Glomerular visceral epithelial cell (primary cell): ENCODE measurements around the gene MOSPD2.
A peak's percentile ranks its signal among the peaks of the same experiment; 100 is the strongest.

Experiments used
- DNase-seq: peaks from one replicate; pipeline ENCODE4 v3.0.0-alpha.2; 2016; ENCODE audit errors: extremely low spot score

MOSPD2 gene

DNA sequence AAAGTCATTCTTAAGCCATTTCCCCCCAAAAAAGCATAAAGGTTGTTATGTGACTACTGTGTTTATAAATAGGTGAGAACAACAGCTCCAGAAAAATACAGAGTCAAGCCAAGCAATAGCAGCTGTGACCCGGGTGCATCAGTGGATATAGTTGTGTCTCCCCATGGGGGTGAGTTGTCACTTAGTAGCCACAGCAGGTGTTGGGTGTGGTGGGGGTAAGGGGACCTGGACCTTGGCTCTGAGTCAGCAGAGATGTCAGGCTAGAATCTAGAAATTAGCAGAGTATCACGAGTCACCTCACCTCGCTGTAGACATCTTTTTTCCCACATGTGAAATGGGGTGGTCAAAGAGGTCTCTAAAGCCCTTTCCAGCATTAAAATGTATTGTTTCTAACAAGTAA lies 42.4 kb downstream of the MOSPD2 start:
- peak; percentile 13 for DNase-seq

DNA sequence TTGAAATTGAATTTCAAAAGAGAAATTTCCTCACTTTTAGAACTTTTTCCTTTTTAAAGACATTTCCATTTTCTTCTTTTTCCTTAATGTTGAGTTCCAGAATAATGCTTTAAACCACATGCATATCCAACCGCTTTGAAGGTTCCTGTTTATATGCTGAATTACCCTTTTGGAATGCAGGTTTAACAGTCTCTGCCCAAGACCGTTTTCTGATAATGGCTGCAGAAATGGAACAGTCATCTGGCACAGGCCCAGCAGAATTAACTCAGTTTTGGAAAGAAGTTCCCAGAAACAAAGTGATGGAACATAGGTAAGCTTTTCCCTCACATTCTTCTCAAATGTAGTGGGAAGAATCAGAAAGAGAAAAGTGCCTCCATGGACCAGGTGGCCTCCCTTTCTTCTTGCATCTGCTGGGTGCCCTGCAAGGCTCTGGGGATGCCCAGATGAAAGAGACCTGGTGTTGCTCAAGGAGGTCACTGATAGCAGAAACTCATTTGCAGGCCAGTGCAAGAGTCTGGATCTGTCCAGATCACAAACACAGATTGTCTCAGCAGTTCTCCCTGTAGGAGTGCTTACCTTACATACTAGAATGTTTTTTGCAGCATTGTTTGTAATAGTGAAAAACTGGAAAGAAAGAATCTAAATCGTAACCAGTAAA lies 42.9 kb downstream of the MOSPD2 start:
- DNase-seq, result peak; percentile 48

DNA sequence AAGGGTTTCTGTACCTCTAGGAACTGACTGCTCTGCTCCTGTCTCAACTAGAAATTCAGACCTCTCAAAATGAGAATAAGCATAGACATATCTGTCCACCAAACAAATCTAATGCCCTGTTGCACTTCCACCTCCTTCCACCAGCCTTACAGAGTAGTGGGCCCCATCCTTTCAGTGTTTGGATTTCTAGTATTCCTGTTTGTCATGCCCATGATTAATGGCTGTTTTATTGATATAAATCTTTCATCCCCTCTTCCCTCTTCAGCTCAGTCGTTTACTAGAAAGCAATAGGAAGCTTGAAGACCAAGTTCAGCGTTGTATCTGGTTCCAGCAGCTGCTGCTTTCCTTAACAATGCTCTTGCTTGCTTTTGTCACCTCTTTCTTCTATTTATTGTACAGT lies 46.2 kb downstream of the MOSPD2 start:
- DNase-seq, result no peak

DNA sequence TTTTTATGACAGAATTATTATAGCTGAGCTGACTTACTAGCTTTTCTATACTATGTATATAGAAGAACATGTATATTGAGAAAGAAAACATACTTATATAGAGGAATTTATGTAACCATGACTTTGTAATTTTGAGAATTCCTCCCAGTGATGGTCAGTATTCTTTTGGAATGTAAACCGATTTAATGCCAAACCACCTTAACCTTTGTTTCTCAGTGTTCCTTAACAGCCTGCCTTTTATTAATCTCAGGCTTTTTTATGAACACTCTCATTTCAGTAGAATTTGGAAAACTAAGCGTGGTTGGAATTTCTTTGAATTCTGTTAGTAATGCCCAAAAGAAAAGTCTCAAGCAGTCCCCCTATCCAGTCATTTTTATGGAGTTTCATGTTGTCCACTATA lies 47.0 kb downstream of the MOSPD2 start:
- no peak for DNase-seq

DNA sequence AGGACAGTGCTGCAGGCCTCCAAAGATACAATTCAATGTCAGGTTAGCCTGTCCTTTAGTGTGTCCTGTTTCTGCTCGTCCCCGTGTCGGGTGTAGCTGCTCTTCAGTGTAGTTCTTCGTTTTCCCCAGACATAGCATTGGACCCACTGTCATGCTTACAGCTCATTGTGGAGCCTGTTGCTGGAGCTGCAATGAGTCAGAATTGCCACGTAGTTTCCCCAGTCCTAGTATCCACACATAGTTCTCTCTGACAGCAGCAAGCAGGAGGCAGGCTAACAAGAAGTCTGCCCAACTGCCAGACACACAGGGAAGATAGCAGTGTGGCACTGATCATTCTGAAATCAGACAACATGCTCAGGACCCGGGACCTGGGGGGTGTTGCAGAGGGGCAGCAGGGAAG lies 49.2 kb downstream of the MOSPD2 start:
- peak; percentile 56 for DNase-seq

DNA sequence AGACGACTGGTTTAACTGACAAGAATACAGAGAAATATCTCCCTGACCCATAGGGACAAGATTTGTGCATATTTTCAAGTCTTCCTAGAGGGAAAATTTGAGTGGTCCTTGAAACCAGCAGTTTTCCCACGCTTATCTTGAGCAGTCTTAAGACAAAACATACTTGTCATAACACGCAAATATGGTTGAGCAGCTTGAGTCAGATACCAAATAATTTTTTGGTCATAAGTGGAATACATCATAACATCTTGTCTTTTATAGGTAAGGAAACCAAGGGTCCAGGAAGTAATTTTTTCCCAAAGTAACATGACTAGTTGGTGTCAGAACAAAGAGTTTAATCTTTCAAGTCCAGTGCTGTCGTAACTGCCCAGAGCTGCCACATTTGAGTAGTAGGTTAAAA lies 50.5 kb downstream of the MOSPD2 start:
- DNase-seq, result no peak

DNA sequence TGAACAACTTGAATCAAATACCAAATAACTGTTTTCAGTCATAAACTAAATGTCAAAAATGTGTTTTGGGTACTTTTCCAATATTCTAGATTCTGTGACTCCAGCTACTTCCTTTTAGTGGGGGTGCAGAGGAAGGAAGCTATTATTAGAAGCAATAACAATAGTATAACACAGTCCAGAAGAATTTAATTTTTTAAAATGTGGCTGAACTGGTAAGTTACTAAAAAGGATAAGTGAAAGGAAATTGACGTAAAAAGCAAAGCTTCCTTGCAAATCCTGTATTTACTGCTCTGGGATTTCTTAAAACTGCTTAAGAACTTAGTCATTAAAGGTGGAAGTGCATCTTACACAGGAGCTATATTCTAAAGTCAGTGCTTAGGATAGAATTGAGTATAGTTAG lies 53.2 kb downstream of the MOSPD2 start:
- no peak for DNase-seq

DNA sequence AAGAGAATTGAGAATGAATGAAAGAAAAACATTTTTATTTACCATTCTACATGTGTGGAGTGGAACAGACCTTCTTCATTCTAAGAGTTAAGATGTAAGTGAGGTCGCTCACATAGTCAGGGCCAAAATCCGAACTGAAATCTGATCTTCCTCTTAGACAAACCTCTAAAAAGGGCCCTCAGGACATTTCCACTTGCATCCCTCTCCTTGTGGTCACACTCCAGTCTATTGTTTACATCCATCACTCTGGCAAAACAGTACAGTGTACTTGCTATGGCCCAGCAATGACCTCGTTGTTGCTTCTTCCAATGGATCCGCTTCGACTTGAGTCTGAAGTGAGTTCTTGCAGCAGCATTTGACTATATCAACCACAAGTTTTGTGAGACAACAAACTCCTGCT lies 54.2 kb downstream of the MOSPD2 start:
- no peak for DNase-seq

DNA sequence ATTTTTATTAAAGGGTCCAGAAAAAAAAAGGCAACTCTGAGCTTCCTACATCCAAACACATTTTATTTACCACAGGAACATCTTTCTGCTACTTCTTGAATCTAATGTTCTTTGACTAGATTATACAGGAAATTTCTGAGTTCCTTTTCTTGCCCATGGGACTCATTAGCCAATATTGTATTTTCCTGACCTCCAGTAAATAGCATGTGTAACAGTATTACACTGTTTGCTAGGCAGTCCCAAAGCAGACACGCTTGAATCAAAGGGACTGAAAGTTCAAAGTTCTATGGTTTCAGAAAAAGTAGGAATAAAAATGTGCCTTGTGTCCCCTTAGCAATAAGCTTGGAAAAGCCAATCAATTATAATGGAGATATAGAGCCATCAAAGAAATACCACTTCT lies 57.4 kb downstream of the MOSPD2 start:
- DNase-seq, result no peak

DNA sequence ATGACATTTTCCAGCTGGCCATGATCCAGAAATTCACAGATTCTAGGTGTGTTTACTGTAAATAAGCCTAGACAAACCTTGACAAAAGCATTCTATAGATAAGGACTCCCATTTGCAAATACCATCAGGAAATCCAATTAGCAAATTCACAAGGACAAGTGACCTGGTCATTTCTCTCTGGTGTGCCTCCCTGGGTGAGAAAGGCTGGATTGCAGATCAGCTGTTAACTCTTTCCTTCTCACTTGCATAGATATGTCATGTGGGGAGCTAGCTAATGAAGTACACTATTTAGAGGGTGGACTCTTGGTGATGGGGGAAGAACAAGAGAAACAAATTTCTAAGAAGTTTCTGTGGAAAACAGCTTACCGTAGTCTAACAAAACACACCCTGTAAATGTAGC lies 58.9 kb downstream of the MOSPD2 start:
- no peak for DNase-seq

DNA sequence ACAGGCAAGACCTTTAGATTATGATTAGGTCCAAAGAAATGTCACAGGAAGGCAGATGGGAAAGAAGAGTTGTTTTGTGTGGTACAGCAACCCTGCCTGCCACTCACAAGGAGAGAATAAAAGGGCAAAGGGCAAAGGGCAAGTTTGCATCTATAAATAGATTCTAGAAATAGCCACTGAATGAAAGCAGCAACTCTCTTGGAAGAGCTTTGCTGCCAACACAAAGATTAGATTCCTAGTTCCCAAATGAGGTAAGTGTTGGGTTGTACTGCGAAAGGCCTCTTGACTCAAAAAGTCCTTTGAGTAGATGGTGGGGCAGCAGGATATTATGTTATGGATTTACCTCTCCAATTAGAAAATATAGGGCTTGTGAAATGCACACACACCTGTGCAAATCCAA lies 61.2 kb downstream of the MOSPD2 start:
- no peak for DNase-seq

DNA sequence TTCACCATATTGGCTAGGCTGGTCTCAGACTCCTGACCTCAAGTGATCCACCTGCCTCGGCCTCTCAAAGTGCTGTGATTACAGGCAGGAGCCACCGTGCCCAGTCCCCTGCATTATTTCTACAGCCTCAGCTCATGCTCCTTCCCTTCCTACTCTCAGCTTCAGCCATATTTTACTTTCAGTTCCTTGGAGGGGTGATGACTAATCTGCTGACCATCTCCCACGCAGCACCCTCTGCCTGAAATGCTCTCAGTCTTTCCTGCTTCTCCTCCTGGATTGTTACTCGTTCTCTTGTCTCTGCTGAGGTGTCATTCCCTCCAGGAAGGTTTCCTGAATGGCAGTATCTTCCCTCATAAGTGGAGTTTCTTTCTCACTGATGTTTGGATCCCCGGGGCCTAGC lies 63.3 kb downstream of the MOSPD2 start:
- DNase-seq, result peak; percentile 66

DNA sequence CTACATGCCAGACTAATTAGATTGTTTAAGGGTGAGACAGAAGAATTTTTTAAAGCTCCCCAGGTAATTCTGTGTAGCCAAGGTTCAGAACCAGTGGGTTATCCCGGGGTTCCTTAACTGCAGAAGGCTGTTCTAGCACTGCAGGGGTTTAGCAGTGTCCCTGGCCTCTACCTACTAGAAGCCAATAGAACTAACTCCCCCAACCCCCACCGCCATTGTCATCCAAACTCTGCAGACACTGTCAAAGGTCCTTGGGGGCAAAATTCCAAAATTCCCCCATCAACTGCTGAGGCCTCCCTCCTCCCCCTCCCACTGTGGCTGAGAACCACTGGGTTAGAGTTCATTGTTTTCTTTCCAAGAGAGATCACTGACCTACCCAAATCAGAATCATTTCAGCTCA lies 66.4 kb downstream of the MOSPD2 start:
- no peak for DNase-seq

DNA sequence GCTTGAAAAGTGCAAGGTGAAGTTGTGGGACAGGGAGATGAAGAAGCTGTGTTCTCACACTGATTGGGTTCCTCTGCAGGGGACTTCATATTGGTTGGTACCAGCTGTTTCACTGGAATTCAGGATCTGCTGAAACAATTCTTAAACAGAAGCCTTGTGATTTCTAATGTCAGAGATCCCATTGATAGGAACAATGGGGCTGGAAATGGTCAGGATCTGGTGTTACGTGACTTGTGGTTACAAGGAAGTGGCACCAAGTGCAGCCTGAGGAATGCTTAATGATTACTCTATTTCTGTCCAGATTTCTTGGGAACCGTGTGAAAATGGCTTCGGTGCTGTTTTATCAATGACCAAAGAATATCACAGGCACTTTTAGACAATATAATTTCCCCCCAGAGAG lies 68.1 kb downstream of the MOSPD2 start:
- DNase-seq, result no peak

DNA sequence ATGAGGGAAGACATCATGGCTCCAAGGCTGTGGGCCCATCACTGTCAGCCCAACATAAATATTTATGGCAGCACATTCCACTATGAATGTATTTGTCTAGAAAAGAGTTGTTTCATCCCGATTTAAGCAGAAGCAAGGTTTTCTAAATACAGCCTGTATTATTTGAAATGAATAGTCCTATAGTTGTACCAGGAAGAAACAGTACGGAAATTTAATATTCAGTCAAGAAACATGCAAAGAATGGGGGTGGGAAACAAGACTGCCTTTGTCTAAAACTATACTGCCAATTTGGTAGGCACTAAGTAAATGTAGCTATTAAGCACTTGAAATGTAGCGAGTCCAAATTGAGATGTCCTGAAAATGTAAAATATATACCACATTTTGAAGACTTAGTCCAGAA lies 69.1 kb downstream of the MOSPD2 start:
- DNase-seq, result no peak

DNA sequence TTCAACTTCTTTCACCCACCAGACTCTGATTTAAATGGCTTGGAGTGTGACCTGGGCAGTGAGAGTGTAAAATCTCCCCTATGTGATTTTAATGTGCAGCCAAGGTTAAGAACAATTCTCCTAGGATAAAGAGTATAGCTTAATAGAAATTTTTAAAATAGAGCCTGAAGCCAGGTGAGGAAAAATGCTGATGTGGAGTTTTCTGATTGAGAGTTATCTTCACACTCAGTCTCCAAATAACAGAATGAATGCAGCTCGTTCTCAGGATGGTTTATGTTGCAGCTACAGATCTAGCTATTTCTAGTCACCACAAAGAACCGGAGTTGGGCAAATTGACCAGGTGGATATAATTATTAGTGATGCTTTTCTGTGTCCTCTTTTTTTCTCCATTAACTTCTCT lies 70.7 kb downstream of the MOSPD2 start:
- no peak for DNase-seq

DNA sequence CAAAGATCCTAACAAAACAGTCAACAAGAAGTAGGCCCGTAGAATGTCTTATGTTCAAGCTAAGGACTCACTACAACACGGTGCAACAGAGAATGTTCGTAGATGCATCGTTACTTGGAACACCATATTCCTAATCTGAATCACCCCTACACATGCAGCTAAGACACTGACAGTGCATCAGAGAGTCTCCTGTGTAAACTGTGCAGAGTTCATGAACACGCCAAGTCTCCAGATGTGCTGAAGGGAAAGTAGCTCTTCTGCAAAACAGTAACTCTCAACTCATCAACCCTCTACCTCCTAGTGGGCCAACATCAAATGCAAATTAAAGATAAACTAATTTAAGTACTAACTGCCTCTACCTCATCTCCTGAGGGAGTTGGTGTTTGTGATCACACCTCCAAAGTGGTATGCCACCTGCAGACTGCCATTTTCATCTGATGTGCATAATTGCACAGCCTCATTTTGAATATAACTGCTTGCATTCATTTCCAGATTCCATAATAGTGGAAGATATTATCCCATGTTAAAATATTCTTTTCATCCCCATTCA lies 73.5 kb downstream of the MOSPD2 start:
- DNase-seq, result no peak

DNA sequence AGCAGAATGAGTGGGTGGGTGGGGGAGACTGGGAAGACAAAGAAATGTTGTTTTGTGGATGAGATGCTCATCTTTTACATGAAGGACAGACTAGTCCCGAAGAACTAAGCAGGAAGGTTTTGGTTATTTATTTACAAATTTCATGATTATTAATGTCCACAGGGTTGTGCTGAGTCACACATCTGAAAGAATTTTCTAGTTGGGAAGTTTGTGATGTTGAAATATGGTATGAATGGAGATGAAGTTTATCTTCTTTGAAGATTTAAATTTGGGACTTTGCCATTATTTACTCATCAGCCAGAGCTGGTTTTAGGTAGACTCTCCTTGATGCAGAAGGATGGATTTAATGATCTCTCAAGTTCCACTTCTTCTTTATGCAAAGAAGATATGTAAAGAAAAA lies 75.5 kb downstream of the MOSPD2 start:
- no peak for DNase-seq

DNA sequence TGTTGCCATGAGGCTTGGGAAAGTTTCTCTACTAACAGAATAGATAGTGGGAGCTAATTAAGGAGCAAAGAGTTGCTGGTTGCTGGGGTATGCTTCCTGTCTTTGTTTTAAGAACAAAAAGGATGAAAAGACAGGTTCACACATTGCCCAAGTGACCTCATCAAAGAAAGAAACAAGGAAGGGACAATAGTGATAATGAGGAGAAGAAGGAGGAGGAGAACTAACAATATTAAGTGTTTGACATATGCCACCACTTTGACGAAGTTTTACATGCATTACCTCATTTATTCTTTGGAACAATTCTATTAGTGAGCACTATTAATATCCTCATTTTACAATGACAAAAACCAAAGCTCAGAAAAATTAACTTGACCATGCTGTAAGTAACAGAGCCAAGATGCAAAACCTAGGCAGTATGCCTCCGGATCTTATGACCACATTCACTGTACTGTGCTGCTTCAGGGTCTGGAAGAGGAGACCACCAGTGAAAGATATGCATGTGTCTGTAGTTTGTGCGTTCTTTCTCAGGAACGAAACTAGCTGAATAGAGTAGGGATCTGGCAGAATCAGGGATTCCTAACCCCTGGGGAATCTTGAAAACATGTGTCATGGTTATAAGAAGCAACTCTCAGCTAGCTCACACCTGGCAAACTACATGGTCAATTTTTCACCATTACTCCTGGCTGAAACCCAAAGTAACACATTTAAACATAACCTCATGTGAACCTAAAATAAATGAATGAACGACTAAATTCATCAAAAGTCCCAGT lies 83.8 kb downstream of the MOSPD2 start:
- DNase-seq, result no peak

DNA sequence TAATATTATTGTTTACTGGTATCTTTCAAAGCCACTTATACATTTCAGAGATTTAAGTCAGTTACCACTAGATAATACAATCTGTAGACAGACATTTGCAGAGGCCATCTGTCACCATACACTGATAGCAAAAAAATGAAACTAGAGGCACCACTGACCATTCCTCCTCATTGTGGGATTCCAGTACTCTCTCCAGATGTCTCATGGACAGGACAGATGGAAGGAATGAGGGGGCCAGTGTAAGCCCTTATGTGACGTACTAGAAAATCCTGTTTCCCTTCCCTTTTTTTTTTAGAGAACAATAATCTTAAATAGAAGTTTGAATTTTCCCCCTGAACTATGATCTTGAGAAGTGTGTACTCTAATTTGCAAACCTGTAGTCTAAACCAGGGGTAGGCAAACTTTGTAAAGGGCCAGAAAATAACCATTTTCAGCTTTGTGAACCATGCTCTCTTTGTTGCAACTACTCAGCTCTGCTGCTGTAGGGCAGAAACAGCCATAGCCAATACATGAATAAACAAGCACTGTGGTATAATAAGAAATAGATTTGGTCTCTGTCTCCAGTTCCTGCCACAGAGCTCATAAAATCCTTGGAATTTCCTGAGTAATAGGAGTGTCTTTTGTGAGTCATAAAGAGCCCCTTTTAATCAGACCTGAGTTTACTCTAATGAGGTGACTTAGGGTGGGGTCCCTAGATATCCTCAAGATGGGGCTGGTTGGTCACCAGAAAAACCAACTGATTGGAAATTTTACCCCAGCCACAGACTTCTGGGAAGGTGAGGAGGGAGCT lies 90.4 kb downstream of the MOSPD2 start:
- DNase-seq, result peak; percentile 8

DNA sequence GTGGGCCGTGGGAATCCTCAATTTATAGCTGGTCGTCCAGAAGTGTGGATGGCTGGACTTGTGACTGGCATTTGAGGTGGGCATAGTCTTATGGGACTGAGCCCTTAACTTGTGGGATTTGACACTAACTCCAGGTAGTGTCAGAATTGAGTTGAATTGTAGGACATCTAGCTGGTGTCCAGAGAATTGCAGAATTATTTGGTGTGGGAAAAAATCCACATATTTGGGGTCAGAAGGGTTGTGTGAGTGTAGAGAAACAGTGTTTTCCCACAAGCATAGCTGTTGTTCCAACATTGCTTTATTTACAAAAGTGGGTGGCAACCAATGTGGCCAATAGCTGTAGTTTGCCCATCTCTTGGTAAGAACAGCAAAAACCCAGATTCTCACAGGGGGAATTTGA lies 91.3 kb downstream of the MOSPD2 start:
- no peak for DNase-seq
